Right lobe of liver (tissue), 6 donors: ENCODE results near the gene ZC3H12A. TPM values are rescaled to one million over a fixed set of nuclear protein-coding genes. Genes with fewer than 3 reads are reported as not detected.
A peak's percentile ranks its signal among the peaks of the same experiment; 100 is the strongest.

ENCODE experiments used
- ATAC-seq, 4 donors: fragments of 200-7000 bp; cut with Tn5 transposase; one replicate each; pipeline ENCODE4 v1.9.1; 2020; ENCODE audit warnings: mild to moderate bottlenecking in 4 of 4, moderate library complexity in 4 of 4
- DNase-seq, 3 donors: peaks; one replicate each; pipeline ENCODE4 v3.0.0-alpha.2; 2020
- H3K27ac ChIP-seq, 3 donors: fragments of 200-600 bp; one replicate each; pipeline ENCODE4 v1.8.0; 2022
- H3K27me3 ChIP-seq, 2 donors: fragments of 200-600 bp; one replicate each; pipeline ENCODE4 v1.8.0; 2022
- H3K36me3 ChIP-seq, 4 donors: fragments of 200-600 bp; sonication (generic) in 1 of 4; one replicate each; pipeline versions ENCODE4 v1.5.1 to v1.8.0; 2017 to 2022; ENCODE audit warnings: control low read depth in 1 of 4
- H3K4me1 ChIP-seq, 4 donors: fragments of 200-600 bp; sonication (generic) in 1 of 4; one replicate each; pipeline versions ENCODE4 v1.5.1 to v1.8.0; 2017 to 2022; ENCODE audit warnings: control low read depth in 1 of 4
- H3K4me3 ChIP-seq, 3 donors: fragments of 200-600 bp; one replicate each; pipeline ENCODE4 v1.8.0; 2022
- H3K9me3 ChIP-seq, 4 donors: fragments of 200-600 bp; sonication (generic) in 1 of 4; one replicate each; pipeline versions ENCODE4 v1.5.1 to v1.8.0; 2017 to 2022; ENCODE audit warnings: control low read depth in 1 of 4
- POLR2A ChIP-seq: fragments of 450-650 bp; IDR thresholded peaks from one replicate; pipeline ENCODE4 v1.6.1; 2017; ENCODE audit warnings: antibody characterized with exemption, mild to moderate bottlenecking
- WGBS: methylation state at CpG from one replicate; pipeline ENCODE4 v1.1.6; 2018; ENCODE audit warnings: low coverage, low lambda C conversion rate; ENCODE audit not compliant: insufficient coverage; ENCODE audit errors: missing lambda C conversion rate; 5-methylcytosine and 5-hydroxymethylcytosine counted together
- intact Hi-C, 2 donors: fragments of 100-400 bp; cut with DNase I; formaldehyde crosslinking; loops; one replicate each; pipeline versions ENCODE4 v1.11.2 to v1.14.1; 2022
- total RNA-seq, 6 experiments: library from RNA; depleted of rRNA in 2 of 6; stranded (reverse); fragments of >200 nt in 2 of 6; fragmentation: NEBNext Ultra II Directional in 3 of 6; extraction: Animal tissue kit (Norgen Biotek cat#: 25700) in 3 of 6; gene quantifications; one replicate each; pipeline versions ENCODE4 v1.1.0 to v1.2.4, GENCODE V29; 2016 to 2023
- TF ChIP-seq, protein P1 (sequence below), 4 donors: fragments of 200-600 bp in 3 of 4; fragments of 450-650 bp in 1 of 4; IDR thresholded peaks; one replicate each; pipeline versions ENCODE4 v1.5.1 to v1.8.0; 2016 to 2022; ENCODE audit warnings: antibody characterized with exemption in 4 of 4, mild to moderate bottlenecking in 2 of 4
- donor health status: DM: no; HTN: yes; CAD: no.
- donor health status: DM: no; HTN: no; CAD: no.
- donor health status: DM: no; HTN: no; CAD: no.
- donor health status: DM: no; HTN: yes; CAD: no.
- donor health status: DM: no; HTN: yes; CAD: no.

ZC3H12A gene
- total RNA-seq, 6 experiments from 2014 or later = 2.7 to 21.9 (median 8.3) TPM

DNA sequence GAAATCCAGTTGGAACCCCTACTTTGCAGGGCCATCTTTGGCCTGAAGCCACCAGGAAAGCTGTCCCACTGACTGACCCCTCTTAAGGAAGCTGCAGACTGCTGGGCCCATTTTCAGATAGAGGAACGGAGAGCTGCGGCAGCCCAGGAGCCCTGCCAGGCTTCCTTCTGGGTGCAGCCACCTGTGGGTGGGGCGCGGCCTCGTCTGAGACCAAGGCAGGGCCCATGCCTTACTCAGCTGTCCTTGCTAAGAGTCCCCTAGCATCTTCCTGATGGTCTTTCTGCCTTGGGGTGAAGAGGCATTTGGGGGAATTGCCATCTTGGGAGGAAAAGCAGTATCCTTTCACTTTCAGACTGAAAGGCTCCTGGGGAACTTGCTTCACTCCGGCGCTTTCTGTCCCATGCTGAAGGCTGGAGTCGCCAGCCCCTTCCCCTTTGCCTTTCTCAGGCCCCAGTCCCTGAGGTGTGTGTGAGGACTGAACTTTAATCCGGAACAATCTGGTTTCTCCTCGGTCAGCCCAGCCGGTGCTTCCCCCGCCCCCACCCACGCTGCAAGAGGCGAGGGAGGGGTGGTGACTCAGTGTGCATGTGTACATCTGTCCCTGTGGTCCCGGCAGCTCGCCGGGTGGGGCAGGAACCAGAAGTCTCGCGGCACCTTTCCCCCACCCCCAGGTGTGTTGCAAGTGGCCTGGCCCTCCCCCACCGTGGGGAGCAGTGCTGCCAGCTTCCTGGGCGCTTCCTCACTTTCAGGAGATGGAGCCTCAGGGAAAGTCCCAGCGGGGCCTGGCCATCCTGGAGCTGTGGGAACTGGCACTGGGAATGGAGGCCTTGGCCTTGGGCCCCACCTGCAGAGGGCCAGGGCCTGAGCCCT is 5.1 kb downstream of the ZC3H12A start:
- TF ChIP-seq POLR2A = peak; percentile 59
- TF ChIP-seq, protein P1, sequence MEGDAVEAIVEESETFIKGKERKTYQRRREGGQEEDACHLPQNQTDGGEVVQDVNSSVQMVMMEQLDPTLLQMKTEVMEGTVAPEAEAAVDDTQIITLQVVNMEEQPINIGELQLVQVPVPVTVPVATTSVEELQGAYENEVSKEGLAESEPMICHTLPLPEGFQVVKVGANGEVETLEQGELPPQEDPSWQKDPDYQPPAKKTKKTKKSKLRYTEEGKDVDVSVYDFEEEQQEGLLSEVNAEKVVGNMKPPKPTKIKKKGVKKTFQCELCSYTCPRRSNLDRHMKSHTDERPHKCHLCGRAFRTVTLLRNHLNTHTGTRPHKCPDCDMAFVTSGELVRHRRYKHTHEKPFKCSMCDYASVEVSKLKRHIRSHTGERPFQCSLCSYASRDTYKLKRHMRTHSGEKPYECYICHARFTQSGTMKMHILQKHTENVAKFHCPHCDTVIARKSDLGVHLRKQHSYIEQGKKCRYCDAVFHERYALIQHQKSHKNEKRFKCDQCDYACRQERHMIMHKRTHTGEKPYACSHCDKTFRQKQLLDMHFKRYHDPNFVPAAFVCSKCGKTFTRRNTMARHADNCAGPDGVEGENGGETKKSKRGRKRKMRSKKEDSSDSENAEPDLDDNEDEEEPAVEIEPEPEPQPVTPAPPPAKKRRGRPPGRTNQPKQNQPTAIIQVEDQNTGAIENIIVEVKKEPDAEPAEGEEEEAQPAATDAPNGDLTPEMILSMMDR (IDR thresholded peaks at IDR 0.05) = no peak
- Histone ChIP-seq H3K27me3 (no peaks in the 10 kb centered on the region), H3K4me3 (peak overlapping the region; percentile 34 to 86 (median 85)), H3K9me3 (no peaks in the 10 kb centered on the region), H3K4me1 (peaks cover 0 to 59% (median 24%) of the 10 kb centered on the region in 4 donors), H3K36me3 (peaks cover 23 to 54% (median 31%) of the 10 kb centered on the region in 4 donors), H3K27ac (peak overlapping the region; percentile 94 to 100 (median 98))
- 0% methylated on average over 10 of the region's 22 CpGs for WGBS
- ATAC-seq (peak; percentile 54 to 80 (median 76)), DNase-seq (peak; percentile 88 to 95 (median 93))
- intact Hi-C loops = loop anchor here in 1 of 2 donors (10.0 kb wide), 1 partner anchor 195 kb away; no protein-coding TSS in a partner anchor

DNA sequence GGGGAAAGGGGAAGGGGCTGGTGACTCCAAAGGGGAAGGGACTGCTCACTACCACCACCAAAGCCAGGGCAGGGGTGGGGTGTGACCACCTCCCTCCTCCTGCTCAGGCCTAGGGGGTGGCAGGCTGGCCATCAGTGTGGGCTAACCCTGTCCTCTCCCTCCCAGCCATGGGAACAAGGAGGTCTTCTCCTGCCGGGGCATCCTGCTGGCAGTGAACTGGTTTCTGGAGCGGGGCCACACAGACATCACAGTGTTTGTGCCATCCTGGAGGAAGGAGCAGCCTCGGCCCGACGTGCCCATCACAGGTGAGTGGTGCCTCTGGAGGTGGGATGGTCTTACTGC is 5.7 kb downstream of the ZC3H12A start:
- no CpG with 5 or more reads among the region's 5 CpGs for WGBS
- TF ChIP-seq, protein P1 (IDR thresholded peaks at IDR 0.05) = no peak
- no peak for TF ChIP-seq POLR2A
- Histone ChIP-seq H3K27ac (peak overlapping the region; percentile 94 to 100 (median 98)), H3K36me3 (peaks cover 23 to 54% (median 31%) of the 10 kb centered on the region in 4 donors), H3K9me3 (no peaks in the 10 kb centered on the region), H3K4me3 (peak overlapping the region in 2 of 3 donors; percentile 10 to 34), H3K4me1 (peaks cover 0 to 61% (median 23%) of the 10 kb centered on the region in 4 donors), H3K27me3 (no peaks in the 10 kb centered on the region)
- intact Hi-C loops = loop anchor here in 1 of 2 donors (10.0 kb wide), 1 partner anchor 195 kb away; no protein-coding TSS in a partner anchor
- peak in 1 of 3 donors; percentile 44 for DNase-seq
- no peak for ATAC-seq

DNA sequence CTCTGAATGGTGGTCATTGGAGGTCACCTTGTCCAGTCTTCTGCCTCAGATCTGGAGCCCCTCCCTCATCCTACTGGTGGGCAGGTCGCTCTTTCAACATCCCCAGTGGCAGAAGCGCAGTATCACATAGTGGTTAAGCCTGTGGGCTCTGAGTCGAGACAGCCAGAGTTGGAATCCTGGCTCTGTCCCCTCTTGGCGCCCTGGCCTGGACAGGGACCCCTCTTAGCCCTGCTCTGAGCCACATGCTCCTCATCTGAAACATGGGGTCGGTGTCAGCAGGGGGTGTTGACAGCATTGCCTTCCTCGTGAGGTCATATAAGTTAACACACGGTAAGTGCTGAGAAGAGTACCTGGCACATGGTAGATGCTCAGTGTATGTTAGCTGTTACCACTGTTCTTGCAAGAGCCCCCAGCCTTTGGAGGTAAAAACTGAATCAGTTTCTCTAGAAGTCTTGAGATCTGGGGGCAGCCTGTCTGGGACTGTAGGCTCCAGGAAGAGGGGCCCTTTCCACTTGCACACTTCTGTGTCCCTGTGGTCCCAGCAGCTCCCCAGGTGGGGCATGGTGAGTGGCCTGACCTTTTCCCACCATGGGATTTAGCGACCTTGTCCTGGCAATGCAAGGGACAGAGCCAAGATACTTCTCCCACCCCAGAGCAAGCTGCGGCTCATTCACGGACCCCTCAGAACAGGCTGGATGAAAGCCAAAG is 6.4 kb downstream of the ZC3H12A start:
- TF ChIP-seq, protein P1 (IDR thresholded peaks at IDR 0.05) = no peak
- no peak for TF ChIP-seq POLR2A
- ATAC-seq = no peak
- Histone ChIP-seq H3K27me3 (no peaks in the 10 kb centered on the region), H3K4me1 (peaks cover 0 to 61% (median 20%) of the 10 kb centered on the region in 4 donors), H3K9me3 (no peaks in the 10 kb centered on the region), H3K4me3 (no peak overlapping the region), H3K27ac (peak overlapping the region; percentile 94 to 100 (median 98)), H3K36me3 (peaks cover 23 to 52% (median 31%) of the 10 kb centered on the region in 4 donors)
- peak in 1 of 3 donors; percentile 45 for DNase-seq
- 78% methylated on average over 6 of the region's 10 CpGs for WGBS
- intact Hi-C loops = loop anchor here in 1 of 2 donors (10.0 kb wide), 1 partner anchor 194 kb away; no protein-coding TSS in a partner anchor

DNA sequence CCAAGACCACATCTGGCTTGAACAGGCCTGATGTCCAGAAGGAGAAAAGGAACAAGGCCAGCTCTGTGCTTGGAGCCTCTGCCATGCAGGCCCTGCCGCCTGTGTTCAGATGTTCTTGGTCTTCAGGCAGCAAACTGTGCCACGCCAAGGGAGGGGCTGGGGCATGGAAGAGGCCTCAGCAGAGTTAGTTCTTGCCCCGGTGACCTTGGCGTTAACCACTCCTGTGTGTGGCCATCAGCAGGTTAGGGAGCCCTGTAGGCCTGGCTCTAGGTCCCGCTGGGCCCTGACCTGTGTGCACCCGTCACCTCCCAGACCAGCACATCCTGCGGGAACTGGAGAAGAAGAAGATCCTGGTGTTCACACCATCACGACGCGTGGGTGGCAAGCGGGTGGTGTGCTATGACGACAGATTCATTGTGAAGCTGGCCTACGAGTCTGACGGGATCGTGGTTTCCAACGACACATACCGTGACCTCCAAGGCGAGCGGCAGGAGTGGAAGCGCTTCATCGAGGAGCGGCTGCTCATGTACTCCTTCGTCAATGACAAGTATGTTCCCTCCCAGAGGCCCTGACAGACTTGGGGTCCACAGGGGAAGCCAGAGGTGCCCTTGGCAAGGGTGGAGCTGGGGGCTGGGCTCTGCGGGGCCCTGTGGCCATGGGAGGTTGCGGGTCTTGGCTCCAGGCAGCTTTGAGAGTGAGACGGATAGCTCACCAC is 7.1 kb downstream of the ZC3H12A start:
- 31% methylated on average over 3 of the region's 26 CpGs for WGBS
- H3K4me3 ChIP-seq = no peak overlapping the region
- no peak for ATAC-seq
- DNase-seq = no peak
- TF ChIP-seq POLR2A = peak; percentile 13
- TF ChIP-seq, protein P1 (IDR thresholded peaks at IDR 0.05) = no peak
- peaks cover 23 to 48% (median 31%) of the 10 kb centered on the region in 4 donors for H3K36me3 ChIP-seq
- intact Hi-C loops = loop anchor here in 1 of 2 donors (10.0 kb wide), 1 partner anchor 193 kb away; no protein-coding TSS in a partner anchor
- H3K9me3 ChIP-seq = no peaks in the 10 kb centered on the region
- H3K4me1 ChIP-seq = peaks cover 0 to 59% (median 17%) of the 10 kb centered on the region in 4 donors
- peak overlapping the region in 1 of 3 donors; percentile 98 for H3K27ac ChIP-seq
- H3K27me3 ChIP-seq = no peaks in the 10 kb centered on the region
